HEK293T (cell line): ENCODE results near the gene IRF2.

Experiments used
- CTCF ChIA-PET: fragments of 350-600 bp; formaldehyde crosslinking; extraction: SDS; loops from one replicate; lab custom pipeline; 2021; ENCODE audit warnings: antibody characterized with exemption, inconsistent platforms; lab: Yijun Ruan, JAX
- POLR2A ChIA-PET: fragments of 350-600 bp; formaldehyde crosslinking; extraction: SDS; loops from one replicate; lab custom pipeline; 2020; ENCODE audit warnings: antibody characterized with exemption, inconsistent platforms; lab: Yijun Ruan, JAX
- DNase-seq: peaks from one replicate; pipeline ENCODE4 v3.0.0; 2012; ENCODE audit warnings: mixed read lengths; ENCODE audit errors: extremely low spot score
- ARNT ChIP-seq: fragments of 450-650 bp; IDR thresholded peaks from 2 replicates; pipeline ENCODE4 v1.6.1; 2017; ENCODE audit warnings: mild to moderate bottlenecking
- BHLHE40 ChIP-seq: fragments of 450-650 bp; IDR thresholded peaks from 2 replicates; pipeline ENCODE4 v1.6.1; 2016; ENCODE audit warnings: mild to moderate bottlenecking, moderate library complexity, borderline replicate concordance
- CTBP1 ChIP-seq: fragments of 450-650 bp; IDR thresholded peaks from 2 replicates; pipeline ENCODE4 v1.6.1; 2016; ENCODE audit warnings: borderline replicate concordance
- ELF4 ChIP-seq: fragments of 450-650 bp; IDR thresholded peaks from 2 replicates; pipeline ENCODE4 v1.6.1; 2017; ENCODE audit warnings: antibody characterized with exemption
- FOXA1 ChIP-seq: fragments of 450-650 bp; IDR thresholded peaks from 2 replicates; pipeline ENCODE4 v1.6.1; 2016; ENCODE audit warnings: mild to moderate bottlenecking
- FOXK2 ChIP-seq: fragments of 450-650 bp; IDR thresholded peaks from 2 replicates; pipeline ENCODE4 v1.6.1; 2016; ENCODE audit warnings: mild to moderate bottlenecking
- FOXM1 ChIP-seq: fragments of 450-650 bp; IDR thresholded peaks from 2 replicates; pipeline ENCODE4 v1.6.1; 2017; ENCODE audit warnings: mild to moderate bottlenecking, borderline replicate concordance
- HDGF ChIP-seq: fragments of 450-650 bp; IDR thresholded peaks from 2 replicates; pipeline ENCODE4 v1.6.1; 2017; ENCODE audit warnings: antibody characterized with exemption, borderline replicate concordance
- L3MBTL2 ChIP-seq: fragments of 450-650 bp; conservative IDR thresholded peaks from 2 replicates; pipeline ENCODE4 v1.6.1; 2016; ENCODE audit warnings: mild to moderate bottlenecking
- LEF1 ChIP-seq: fragments of 450-650 bp; IDR thresholded peaks from 2 replicates; pipeline ENCODE4 v1.6.1; 2017; ENCODE audit warnings: mild to moderate bottlenecking, borderline replicate concordance
- NFRKB ChIP-seq: fragments of 450-650 bp; IDR thresholded peaks from 2 replicates; pipeline ENCODE4 v1.6.1; 2016; ENCODE audit warnings: mild to moderate bottlenecking, moderate library complexity
- SP1 ChIP-seq: fragments of 450-650 bp; IDR thresholded peaks from 2 replicates; pipeline ENCODE4 v1.6.1; 2017
- SUZ12 ChIP-seq: fragments of 450-650 bp; IDR thresholded peaks from 2 replicates; pipeline ENCODE4 v1.6.1; 2016; ENCODE audit warnings: mild to moderate bottlenecking
- TARDBP ChIP-seq: fragments of 450-650 bp; IDR thresholded peaks from 2 replicates; pipeline ENCODE4 v1.6.1; 2016
- ZNF384 ChIP-seq: fragments of 450-650 bp; IDR thresholded peaks from 2 replicates; pipeline ENCODE4 v1.6.1; 2016
- TF ChIP-seq, protein P1 (sequence below): fragments of 450-650 bp; IDR thresholded peaks from 2 replicates; pipeline ENCODE4 v1.6.1; 2016

The IRF2 gene

DNA sequence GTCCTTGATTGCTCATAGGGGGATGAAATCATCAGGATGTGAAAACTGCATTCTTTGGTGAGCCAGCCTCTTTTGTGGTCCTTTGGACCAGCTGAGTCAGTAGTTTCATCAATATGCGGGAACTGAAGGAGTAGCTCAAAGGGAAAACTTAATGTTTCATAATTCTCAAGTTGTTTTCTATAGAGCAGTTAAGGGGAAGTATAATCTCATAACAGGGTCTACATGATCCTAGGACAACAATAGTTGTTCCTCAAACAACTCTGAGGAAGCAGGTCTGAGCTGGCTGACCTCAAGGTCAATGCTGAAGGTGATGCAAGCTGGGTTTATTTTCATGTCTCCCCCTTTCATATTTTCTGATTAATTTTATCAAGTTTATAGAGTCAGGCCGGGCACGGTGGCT, 36.1 kb upstream of the IRF2 start:
- CTCF ChIA-PET = no interaction called here
- POLR2A ChIA-PET = no interaction called here
- TF ChIP-seq FOXK2 (no peak), L3MBTL2 (no peak), ELF4 (no peak), HDGF (no peak), TARDBP (no peak), ZNF384 (no peak), ARNT (no peak), FOXA1 (no peak), LEF1 (no peak), SUZ12 (no peak)
- no peak for DNase-seq

DNA sequence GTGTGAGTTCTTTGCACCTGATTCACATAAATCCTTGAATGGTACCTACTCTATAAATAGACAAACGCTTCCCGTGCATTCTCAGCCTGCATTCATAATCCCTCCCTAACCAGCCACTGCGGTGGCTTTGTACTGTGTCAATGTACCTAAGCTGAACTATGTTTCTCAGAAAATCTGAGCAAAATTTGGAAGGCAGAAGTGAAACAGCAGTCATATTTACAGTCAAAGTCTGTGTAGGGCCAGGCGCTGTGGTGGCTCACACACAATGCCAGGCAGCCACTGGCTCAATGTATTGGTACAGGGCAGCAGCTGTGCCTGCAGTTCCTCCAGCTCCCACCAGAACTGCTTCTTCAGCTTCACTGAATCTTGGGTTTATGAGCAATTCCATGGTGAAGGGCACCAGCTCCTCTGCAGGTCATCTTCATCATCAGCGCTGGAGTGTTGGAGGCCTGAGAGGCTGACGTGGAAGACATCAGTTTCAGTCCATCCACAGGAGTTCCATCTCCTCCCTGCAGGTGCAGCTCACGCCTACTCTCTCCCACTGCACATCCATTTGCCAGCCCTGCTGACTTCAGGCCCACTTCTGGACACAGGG, 32.3 kb upstream of the IRF2 start:
- ChIA-PET CTCF (interaction anchor here (0.6 to 2.2 kb wide), 3 partner anchors 9 to 1789 kb away, joined by 3 to 9 read pairs (median 3); no protein-coding TSS in a partner anchor), POLR2A (interaction anchor here (0.7 to 0.8 kb wide), 2 partner anchors 31 to 218 kb away, joined by 3 read pairs; no protein-coding TSS in a partner anchor)
- TF ChIP-seq ELF4 (no peak), TARDBP (no peak), HDGF (no peak), SP1 (no peak), SUZ12 (no peak), ZNF384 (no peak), FOXM1 (no peak), FOXA1 (no peak), CTBP1 (no peak), NFRKB (no peak), ARNT (no peak), FOXK2 (no peak), LEF1 (no peak), L3MBTL2 (no peak), BHLHE40 (no peak)
- TF ChIP-seq, protein P1, sequence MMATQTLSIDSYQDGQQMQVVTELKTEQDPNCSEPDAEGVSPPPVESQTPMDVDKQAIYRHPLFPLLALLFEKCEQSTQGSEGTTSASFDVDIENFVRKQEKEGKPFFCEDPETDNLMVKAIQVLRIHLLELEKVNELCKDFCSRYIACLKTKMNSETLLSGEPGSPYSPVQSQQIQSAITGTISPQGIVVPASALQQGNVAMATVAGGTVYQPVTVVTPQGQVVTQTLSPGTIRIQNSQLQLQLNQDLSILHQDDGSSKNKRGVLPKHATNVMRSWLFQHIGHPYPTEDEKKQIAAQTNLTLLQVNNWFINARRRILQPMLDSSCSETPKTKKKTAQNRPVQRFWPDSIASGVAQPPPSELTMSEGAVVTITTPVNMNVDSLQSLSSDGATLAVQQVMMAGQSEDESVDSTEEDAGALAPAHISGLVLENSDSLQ = no peak
- DNase-seq = peak; percentile 18

DNA sequence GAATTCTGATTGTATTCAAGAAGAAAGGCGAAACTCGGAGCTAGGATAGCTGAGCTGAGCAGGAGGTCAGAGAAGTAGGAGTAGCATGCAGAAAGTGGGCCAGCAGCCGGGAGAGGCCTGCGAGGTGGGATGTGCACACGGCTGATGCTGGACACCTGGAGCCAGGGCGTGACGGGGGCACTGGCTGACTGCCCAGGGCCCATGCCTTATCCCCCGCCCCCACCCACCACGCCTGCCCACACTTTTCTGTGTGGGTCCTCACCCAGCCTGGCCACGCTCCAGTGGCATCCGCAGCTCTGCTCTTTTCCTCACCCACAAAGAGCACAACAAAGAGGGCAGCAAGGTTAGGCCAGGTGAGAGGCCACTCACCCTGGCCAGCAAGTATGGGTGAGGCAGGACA, 30.0 kb upstream of the IRF2 start:
- ChIA-PET POLR2A (interaction anchor here (1.1 kb wide), 1 partner anchor 30 kb away, joined by 4 read pairs; the partner anchor contains the start of gene IRF2), CTCF (interaction anchor here (0.7 kb wide), 1 partner anchor 1048 kb away, joined by 4 read pairs; no protein-coding TSS in a partner anchor)
- TF ChIP-seq L3MBTL2 (no peak), ELF4 (no peak), ZNF384 (no peak), SP1 (no peak), TARDBP (no peak), CTBP1 (no peak), LEF1 (no peak), ARNT (no peak), BHLHE40 (no peak), FOXK2 (no peak), FOXA1 (no peak), NFRKB (no peak), FOXM1 (no peak), SUZ12 (no peak), HDGF (no peak)
- TF ChIP-seq, protein P1 = no peak
- DNase-seq = no peak

DNA sequence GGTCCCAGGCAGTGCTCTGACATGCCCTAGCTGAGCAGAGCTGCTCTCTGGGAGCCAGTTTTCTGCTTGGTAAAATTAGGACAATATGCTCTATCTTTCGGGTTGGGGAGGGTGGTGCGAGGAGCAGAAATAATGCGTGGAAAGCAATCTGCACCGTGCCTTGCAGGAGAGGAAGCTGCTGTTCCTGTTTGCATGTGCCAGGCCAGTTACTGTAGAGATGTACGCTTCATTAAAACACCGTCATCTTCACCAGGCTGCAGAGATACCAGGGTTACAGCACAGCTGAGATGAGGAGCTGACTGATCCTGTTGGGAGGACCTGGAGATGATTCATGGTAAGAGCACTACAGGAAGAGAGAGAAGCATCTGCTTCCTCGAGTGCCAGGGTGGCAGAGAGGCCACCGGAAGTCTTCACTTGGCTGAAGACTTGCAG, 29.5 kb upstream of the IRF2 start:
- ChIA-PET POLR2A (interaction anchor here (1.1 kb wide), 2 partner anchors 29 to 33 kb away, joined by 3 to 4 read pairs; partner anchors contain the start of gene IRF2), CTCF (interaction anchor here (0.7 kb wide), 1 partner anchor 1048 kb away, joined by 4 read pairs; no protein-coding TSS in a partner anchor)
- no peak for DNase-seq
- no peak for TF ChIP-seq FOXA1
- no peak for TF ChIP-seq NFRKB
- no peak for TF ChIP-seq SUZ12
- TF ChIP-seq FOXK2 = no peak

DNA sequence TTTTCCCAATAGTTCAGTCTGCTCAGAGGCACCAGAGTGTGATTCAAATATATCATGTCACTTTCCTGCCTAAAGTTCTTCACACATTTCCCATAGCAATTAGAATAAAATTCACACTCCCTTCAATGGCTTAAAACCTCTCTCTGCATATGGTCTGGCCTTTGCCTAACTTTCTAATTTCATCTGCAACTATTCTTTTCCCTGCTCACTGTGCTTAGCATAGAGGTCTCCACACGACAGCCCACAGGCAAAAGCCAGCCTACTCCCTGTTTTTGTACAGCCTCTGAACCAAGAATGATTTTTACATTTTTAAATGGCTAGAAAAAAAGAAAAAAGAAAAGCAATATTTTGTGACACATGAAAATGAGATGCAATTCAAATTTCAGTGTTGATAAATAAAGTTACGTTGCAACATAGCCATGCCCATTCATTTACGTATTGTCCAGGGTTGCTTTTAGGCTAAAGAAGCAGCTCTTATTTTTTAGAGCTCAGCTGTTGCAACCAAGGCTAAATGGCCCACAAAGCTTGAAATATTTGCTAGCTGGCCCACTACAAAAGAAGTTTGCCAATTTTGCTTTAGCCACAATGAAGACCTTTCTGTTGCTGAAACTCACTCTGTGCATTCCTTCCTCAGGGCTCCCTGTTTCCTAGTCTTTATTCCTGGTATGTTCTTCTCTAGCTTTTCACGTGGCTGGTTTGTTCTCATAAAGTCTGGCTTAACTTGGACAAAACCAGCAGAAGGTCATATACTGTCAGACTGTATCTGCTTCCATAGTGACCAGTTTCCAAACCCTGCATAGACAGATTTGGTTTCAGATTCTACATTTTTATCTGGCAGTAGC, 26.6 kb upstream of the IRF2 start:
- TF ChIP-seq LEF1 (no peak), ELF4 (no peak), BHLHE40 (no peak), ZNF384 (no peak)
- POLR2A ChIA-PET = interaction anchor here (1.2 kb wide), 1 partner anchor 27 kb away, joined by 3 read pairs; the partner anchor contains the start of gene IRF2
- DNase-seq = no peak
- CTCF ChIA-PET = no interaction called here

DNA sequence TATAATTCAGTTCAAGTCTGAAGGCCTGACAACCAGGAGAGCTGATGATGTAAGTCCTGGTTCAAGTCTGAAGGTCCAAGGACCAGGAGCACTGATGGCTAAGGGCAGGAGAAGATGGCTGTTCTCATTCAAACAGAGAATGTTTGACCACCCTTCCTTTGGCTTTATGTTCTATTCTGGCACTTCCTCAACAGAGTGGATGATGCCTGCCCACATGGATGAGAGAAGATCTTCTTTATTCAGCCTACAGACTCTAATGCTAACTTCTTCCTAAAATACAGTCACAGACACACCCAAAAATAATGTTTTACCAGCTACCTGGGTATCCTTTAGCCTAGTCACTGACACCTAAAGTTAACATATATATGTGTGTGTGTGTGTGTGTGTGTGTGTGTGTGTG, 25.6 kb upstream of the IRF2 start:
- ChIA-PET CTCF (no interaction called here), POLR2A (no interaction called here)

More for the DNA sequence above, 25.6 kb upstream of the IRF2 start:
- DNase-seq = no peak
- TF ChIP-seq FOXA1 = no peak
